ENCODE measurements around the gene ASB18. TPM values are rescaled to one million over a fixed set of nuclear protein-coding genes. Genes with fewer than 3 reads are reported as not detected.

ASB18 gene
- total RNA-seq, 1 experiment from 2014 or later, result not detected

GRCh38 chr2:236196366-236196765, 67.8 kb downstream of the ASB18 start (continued):
- TF ChIP-seq, protein P1, sequence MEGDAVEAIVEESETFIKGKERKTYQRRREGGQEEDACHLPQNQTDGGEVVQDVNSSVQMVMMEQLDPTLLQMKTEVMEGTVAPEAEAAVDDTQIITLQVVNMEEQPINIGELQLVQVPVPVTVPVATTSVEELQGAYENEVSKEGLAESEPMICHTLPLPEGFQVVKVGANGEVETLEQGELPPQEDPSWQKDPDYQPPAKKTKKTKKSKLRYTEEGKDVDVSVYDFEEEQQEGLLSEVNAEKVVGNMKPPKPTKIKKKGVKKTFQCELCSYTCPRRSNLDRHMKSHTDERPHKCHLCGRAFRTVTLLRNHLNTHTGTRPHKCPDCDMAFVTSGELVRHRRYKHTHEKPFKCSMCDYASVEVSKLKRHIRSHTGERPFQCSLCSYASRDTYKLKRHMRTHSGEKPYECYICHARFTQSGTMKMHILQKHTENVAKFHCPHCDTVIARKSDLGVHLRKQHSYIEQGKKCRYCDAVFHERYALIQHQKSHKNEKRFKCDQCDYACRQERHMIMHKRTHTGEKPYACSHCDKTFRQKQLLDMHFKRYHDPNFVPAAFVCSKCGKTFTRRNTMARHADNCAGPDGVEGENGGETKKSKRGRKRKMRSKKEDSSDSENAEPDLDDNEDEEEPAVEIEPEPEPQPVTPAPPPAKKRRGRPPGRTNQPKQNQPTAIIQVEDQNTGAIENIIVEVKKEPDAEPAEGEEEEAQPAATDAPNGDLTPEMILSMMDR (IDR thresholded peaks at IDR 0.05 in 2 of 3, conservative IDR thresholded peaks at IDR 0.05 in 1 of 3; ENCODE audit: borderline replicate concordance in 1 of 3, insufficient read depth in 1 of 3, low read depth in 2 of 3, low read length in 2 of 3), result no peak

DNA sequence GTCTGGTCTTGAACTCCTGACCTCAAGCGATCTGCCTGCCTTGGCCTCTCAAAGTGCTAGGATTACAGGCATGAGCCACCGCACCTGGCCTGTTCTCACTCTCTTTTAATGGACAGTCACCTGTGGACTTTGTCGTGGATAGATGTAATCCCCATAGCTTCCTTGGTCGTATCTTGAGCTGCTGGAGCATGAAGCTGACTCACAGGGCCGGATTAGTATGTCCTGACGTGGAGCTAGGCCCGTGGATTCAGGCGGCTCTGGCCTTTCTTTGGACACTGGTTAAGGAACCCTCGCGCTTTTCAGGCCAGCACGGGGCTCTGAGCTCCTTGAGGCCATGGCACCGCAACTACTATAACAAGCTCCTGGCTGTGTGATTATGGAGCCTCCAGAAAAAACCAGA, 68.5 kb downstream of the ASB18 start:
- Histone ChIP-seq H4K20me1 (ENCODE audit: insufficient read depth) (no peaks in the 10 kb centered on the region), H3K4me3 (replicated peaks in 1 of 2; ENCODE audit: low read depth in 1 of 2, low read length in 2 of 2) (no peak overlapping the region), H2AFZ (ENCODE audit: low read depth, low read length, poor library complexity, severe bottlenecking) (no peak overlapping the region), H3K9me2 (ENCODE audit: insufficient read depth) (no peaks in the 10 kb centered on the region), H3K27me3 (ENCODE audit: insufficient read depth, low read length) (no peaks in the 10 kb centered on the region), H3K4me2 (ENCODE audit: low read length) (no peak overlapping the region), H3K36me3 (ENCODE audit: control insufficient read depth in 1 of 2, insufficient read depth in 2 of 2, low read length in 2 of 2) (no peaks in the 10 kb centered on the region), H3K9me3 (ENCODE audit: control insufficient read depth in 1 of 2, insufficient read depth in 1 of 2, low read depth in 1 of 2, low read length in 2 of 2) (no peaks in the 10 kb centered on the region), H3K4me1 (ENCODE audit: control insufficient read depth in 1 of 2, insufficient read depth in 2 of 2, low read length in 2 of 2) (no peaks in the 10 kb centered on the region), H3K9ac (ENCODE audit: low read length) (no peak overlapping the region), H3K27ac (ENCODE audit: low read depth, low read length) (no peak overlapping the region), H3K79me2 (ENCODE audit: insufficient read depth, low read length) (peaks cover 13% of the 10 kb centered on the region; the same call in 1 of the 2 replicates)
- ChIA-PET CTCF (interaction anchor here (0.9 to 1.1 kb wide), 2 partner anchors 14 to 20 kb away, joined by 3 to 4 read pairs; no protein-coding TSS in a partner anchor), POLR2A (no interaction called here), RAD21 (ENCODE audit: low non-redundant PET in 1 of 2, low total read pairs in 2 of 2, uncharacterized antibody in 2 of 2, unreplicated experiment in 2 of 2) (interaction anchor here in 1 of 2 experiments (0.7 kb wide), 1 partner anchor 153 kb away, joined by 5 read pairs; no protein-coding TSS in a partner anchor)
- intact Hi-C loops (cut with micrococcal nuclease), result loop anchor here (10.0 kb wide), 1 partner anchor 869 kb away; no protein-coding TSS in a partner anchor
- DNase-seq (ENCODE audit: low read depth, low spot score), result no peak
- no peak for TF ChIP-seq ATF3 (IDR thresholded peaks at IDR 0.05)
- no peak for TF ChIP-seq YY1 (IDR thresholded peaks at IDR 0.05; ENCODE audit: extremely low read depth, insufficient replicate concordance, low read depth, low read length)
- TF ChIP-seq POLR2AphosphoS5 (IDR thresholded peaks at IDR 0.05; ENCODE audit: low read depth, low read length), result no peak
- no peak for TF ChIP-seq SRF (IDR thresholded peaks at IDR 0.05; ENCODE audit: low read depth)
- no peak for TF ChIP-seq EZH2phosphoT487 (IDR thresholded peaks at IDR 0.05; ENCODE audit: borderline replicate concordance)
- TF ChIP-seq EZH2 (IDR thresholded peaks at IDR 0.05), result no peak
- no peak for TF ChIP-seq CEBPB (IDR thresholded peaks at IDR 0.05; ENCODE audit: low read depth)
- TF ChIP-seq SIN3A (IDR thresholded peaks at IDR 0.05; ENCODE audit: low read depth), result no peak
- no peak for TF ChIP-seq ZBTB33 (IDR thresholded peaks at IDR 0.05; ENCODE audit: extremely low read depth, insufficient replicate concordance, low read length)
- no peak for TF ChIP-seq CBX3 (IDR thresholded peaks at IDR 0.05; ENCODE audit: low read depth)
- ATAC-seq, result no peak
- BruUV-seq (replicated peaks), result no TSS peak
